Endothelial cell of umbilical vein (primary cell): ENCODE data around the gene ZNF341. TPM values are rescaled to one million over a fixed set of nuclear protein-coding genes. Genes with fewer than 3 reads are reported as not detected.
"Not testable (repeated sequence)": the region's sequence is repeated elsewhere in the genome, so short reads cannot be mapped to it uniquely, and the experiment has no call there.

Experiments used
- BruUV-seq: library from RNA; stranded (reverse); fragments of 400-500 nt; replicated peaks from 2 replicates; lab custom pipeline; 2021; lab: Mats Ljungman, UMichigan
- CTCF ChIA-PET: fragments of 300-600, 350-600 bp; sonication (Branson Sonifier 250); formaldehyde crosslinking; loops from one replicate; lab custom pipeline; 2021; ENCODE audit warnings: antibody characterized with exemption, inconsistent platforms; lab: Charles Lee
- POLR2A ChIA-PET: fragments of 300-600, 350-600 bp; sonication (Branson Sonifier 250); formaldehyde crosslinking; loops from one replicate; lab custom pipeline; 2021; ENCODE audit warnings: antibody characterized with exemption, inconsistent platforms; lab: Charles Lee
- DNase-seq: peaks from one replicate; pipeline ENCODE4 v3.0.0-alpha.2; 2011; ENCODE audit warnings: low read depth, low spot score
- FAIRE-seq: peaks from 2 replicates; lab custom pipeline; 2011; peaks lifted over from hg19 to GRCh38; lab: Jason Lieb, UNC
- H2AFZ ChIP-seq: 2 replicates; pipeline ENCODE4 v1.6.0; 2012; ENCODE audit warnings: low read depth, low read length, control low read depth, inconsistent platforms
- H3K27ac ChIP-seq: 2 replicates; pipeline ENCODE4 v1.5.1; 2011; ENCODE audit warnings: low read depth, mild to moderate bottlenecking, control low read depth, low read length, moderate library complexity; ENCODE audit not compliant: insufficient read depth
- H3K27me3 ChIP-seq, 2 experiments: 2 replicates each; pipeline versions ENCODE4 v1.6.0 to v1.6.1; 2011; ENCODE audit warnings: low read length in 2 of 2, mixed read lengths in 1 of 2; ENCODE audit not compliant: control insufficient read depth in 2 of 2, insufficient read depth in 2 of 2
- H3K36me3 ChIP-seq, 2 experiments: 2 replicates in 1 of 2; 3 replicates in 1 of 2; pipeline ENCODE4 v1.5.1; 2011; ENCODE audit warnings: low read length in 2 of 2, mild to moderate bottlenecking in 1 of 2, moderate library complexity in 1 of 2; ENCODE audit not compliant: control insufficient read depth in 2 of 2, insufficient read depth in 2 of 2; ENCODE audit errors: extremely low read depth in 1 of 2
- H3K4me1 ChIP-seq: 3 replicates; pipeline ENCODE4 v1.5.1; 2011; ENCODE audit warnings: mild to moderate bottlenecking, low read length; ENCODE audit not compliant: control insufficient read depth, insufficient read depth; ENCODE audit errors: extremely low read depth
- H3K4me2 ChIP-seq: 2 replicates; pipeline ENCODE4 v1.6.1; 2011; ENCODE audit warnings: low read length, control low read depth, mixed read lengths; ENCODE audit not compliant: insufficient read depth
- H3K4me3 ChIP-seq, 3 experiments: fragments of 200-600 bp in 1 of 3; sonication (generic), shearing (Covaris generic) in 1 of 3; replicated peaks in 1 of 3; 2 replicates each; pipeline ENCODE4 v1.5.1; 2011 to 2016; ENCODE audit warnings: control low read depth in 3 of 3, low read length in 3 of 3, mild to moderate bottlenecking in 2 of 3, inconsistent platforms in 1 of 3, low read depth in 1 of 3, moderate library complexity in 1 of 3; ENCODE audit not compliant: insufficient read depth in 1 of 3
- H3K79me2 ChIP-seq: 2 replicates; pipeline ENCODE4 v1.6.0; 2012; ENCODE audit warnings: low read length, inconsistent platforms; ENCODE audit not compliant: control insufficient read depth, insufficient read depth
- H3K9ac ChIP-seq: replicated peaks from 2 replicates; pipeline ENCODE3; 2011; ENCODE audit warnings: low read length, control low read depth; ENCODE audit not compliant: insufficient read depth; ENCODE audit errors: extremely low read depth
- H3K9me1 ChIP-seq: replicated peaks from 3 replicates; pipeline ENCODE4 v1.6.0; 2011; ENCODE audit warnings: mild to moderate bottlenecking, low read length; ENCODE audit not compliant: control insufficient read depth, insufficient read depth; ENCODE audit errors: extremely low read depth
- H3K9me3 ChIP-seq: replicated peaks from 2 replicates; pipeline ENCODE4 v1.5.1; 2012; ENCODE audit warnings: low read length, inconsistent platforms; ENCODE audit not compliant: control insufficient read depth, insufficient read depth
- H4K20me1 ChIP-seq: replicated peaks from 2 replicates; pipeline ENCODE3; 2011; ENCODE audit warnings: mild to moderate bottlenecking, low read length; ENCODE audit not compliant: control insufficient read depth, insufficient read depth; ENCODE audit errors: extremely low read depth
- CTCF ChIP-seq, 2 donors: IDR thresholded peaks; 1 replicate in 1 of 2; 2 replicates in 1 of 2; pipeline ENCODE4 v1.5.1; 2011; ENCODE audit warnings: low read length in 2 of 2, mild to moderate bottlenecking in 2 of 2, moderate library complexity in 2 of 2, control low read depth in 1 of 2, inconsistent platforms in 1 of 2, low read depth in 1 of 2; ENCODE audit not compliant: insufficient read depth in 1 of 2; ENCODE audit errors: extremely low read depth in 1 of 2
- GATA2 ChIP-seq: IDR thresholded peaks from 2 replicates; pipeline ENCODE4 v1.7.0; 2011; ENCODE audit warnings: low read depth, mild to moderate bottlenecking, moderate library complexity, mixed read lengths, low read length; ENCODE audit not compliant: insufficient read length, insufficient read depth
- dilution Hi-C: fragments of 300-500 bp; cut with MboI; formaldehyde crosslinking; loops from one replicate; pipeline ENCODE4 v1.15.0; 2019; ENCODE audit warnings: low sequenced_read_pairs; ENCODE audit not compliant: extremely low pct_ligation_motif_present
- intact Hi-C: fragments of 100-400 bp; cut with micrococcal nuclease; formaldehyde crosslinking; loops from one replicate; pipeline ENCODE4 v1.10.0; 2022
- polyA plus RNA-seq, 4 experiments: library from polyadenylated mRNA; depleted of rRNA in 3 of 4; stranded (reverse) in 3 of 4; unstranded in 1 of 4; fragments of >200 nt; gene quantifications; 2 replicates each; pipeline versions ENCODE4 v1.2.1 to v1.2.3, GENCODE V29; 2011 to 2012; ENCODE audit warnings: missing spikeins in 1 of 4
- total RNA-seq: library from RNA; stranded (reverse); gene quantifications from 2 replicates; pipeline ENCODE4 v1.2.3, GENCODE V29; 2021

Gene ZNF341
- total and polyA plus RNA-seq, 2 donors (not counting 3 experiments of a cell fraction or from before 2014, with no cell fraction given) = 4.9 TPM

GRCh38 chr20:33791959-33792597 lies 60.3 kb downstream of the ZNF341 start:
- Histone ChIP-seq H3K27ac (no peak overlapping the region), H3K9ac (no peak overlapping the region), H3K9me3 (no peaks in the 10 kb centered on the region), H2AFZ (no peak overlapping the region), H4K20me1 (no peaks in the 10 kb centered on the region), H3K36me3 (no peaks in the 10 kb centered on the region), H3K4me3 (no peak overlapping the region), H3K4me2 (no peak overlapping the region), H3K27me3 (no peaks in the 10 kb centered on the region), H3K9me1 (no peaks in the 10 kb centered on the region), H3K79me2 (no peaks in the 10 kb centered on the region), H3K4me1 (peaks cover 44% of the 10 kb centered on the region)
- CTCF ChIA-PET = interaction anchor here (0.6 to 4.1 kb wide), 26 partner anchors 10 to 277 kb away, joined by 3 to 51 read pairs (median 4); partner anchors contain the start of genes ACTL10, CHMP4B and ZNF341
- FAIRE-seq = peak; percentile 73
- peak; percentile 79 to 80 for TF ChIP-seq CTCF (IDR thresholded peaks at IDR 0.05; ENCODE audit: extremely low read depth in 1 of 2, insufficient read depth in 1 of 2, low read depth in 1 of 2, low read length in 2 of 2)
- no peak for TF ChIP-seq GATA2
- DNase-seq = peak; percentile 61
- no TSS peak for BruUV-seq
- intact Hi-C loops (loop anchor here (1.0 kb wide), 1 partner anchor 123 kb away; no protein-coding TSS in a partner anchor), dilution Hi-C loops (no loop called here)
- POLR2A ChIA-PET = interaction anchor here (0.7 to 0.9 kb wide), 2 partner anchors 135 to 201 kb away, joined by 4 to 5 read pairs; partner anchors contain the start of gene RALY

GRCh38 chr20:33792598-33792989 lies 60.8 kb downstream of the ZNF341 start:
- H4K20me1 ChIP-seq, H3K9me1 ChIP-seq, dilution Hi-C loops, H3K27me3 ChIP-seq, H3K4me3 ChIP-seq, H3K36me3 ChIP-seq, DNase-seq, H3K9me3 ChIP-seq, FAIRE-seq, H3K79me2 ChIP-seq: not testable (repeated sequence)
- Histone ChIP-seq H2AFZ (peak overlapping the region; percentile 67), H3K27ac (peak overlapping the region; percentile 33), H3K9ac (peak overlapping the region; percentile 18), H3K4me2 (peak overlapping the region; percentile 27), H3K4me1 (peaks cover 38% of the 10 kb centered on the region)
- intact Hi-C loops = loop anchor here (1.0 kb wide), 1 partner anchor 123 kb away; no protein-coding TSS in a partner anchor
- TSS peak; percentile 57 for BruUV-seq
- POLR2A ChIA-PET = interaction anchor here (0.7 to 0.9 kb wide), 2 partner anchors 135 to 201 kb away, joined by 4 to 5 read pairs; partner anchors contain the start of gene RALY
- CTCF ChIA-PET = interaction anchor here (0.9 to 4.1 kb wide), 25 partner anchors 10 to 275 kb away, joined by 3 to 51 read pairs (median 5); partner anchors contain the start of genes ACTL10, CHMP4B and ZNF341
